ENCODE results near the gene USP37. TPM values are rescaled to one million over a fixed set of nuclear protein-coding genes. Genes with fewer than 3 reads are reported as not detected.

Gene USP37
- total and polyA plus RNA-seq, 2 of the 13 experiments (the other 11 are each of a cell fraction or from before 2014, with no cell fraction given): 6.5 to 30.6 TPM

DNA sequence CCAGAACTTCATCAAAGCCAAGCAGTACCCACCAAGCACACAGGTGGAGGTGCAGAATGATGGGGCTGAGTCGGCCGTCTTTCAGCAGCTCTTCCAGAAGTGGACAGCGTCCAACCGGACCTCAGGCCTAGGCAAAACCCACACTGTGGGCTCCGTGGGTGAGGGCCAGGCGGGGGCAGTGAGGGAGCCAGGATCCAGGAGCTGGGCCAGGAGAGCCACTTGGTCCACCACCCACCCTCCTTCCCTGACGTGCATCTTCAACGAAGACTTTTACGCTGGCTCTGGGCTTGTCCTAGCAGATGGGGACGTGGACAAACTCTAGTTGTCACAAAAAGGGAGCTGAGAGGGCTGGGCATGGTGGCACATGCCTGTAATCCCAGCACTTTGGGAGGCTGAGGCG lies 137.4 kb downstream of the USP37 start:
- in situ Hi-C loops (cut with HindIII; ENCODE audit: extremely low pct_ligation_motif_present, low pct_unique_long_range_greater_than_20kb) (no loop called here), intact Hi-C loops (cut with micrococcal nuclease; ENCODE audit: unreplicated experiment) (no loop called here)
- DNase-seq (ENCODE audit: low spot score) (no peak), FAIRE-seq (no peak), ATAC-seq (no peak; the same call in 2 of the 3 replicates)
- POLR2A ChIA-PET: interaction anchor here (0.7 to 6.3 kb wide), 5 partner anchors 10 to 25 kb away, joined by 3 to 59 read pairs (median 7); partner anchors contain the start of gene VIL1
- Histone ChIP-seq H3K9ac (ENCODE audit: insufficient read depth, low read depth, low read length) (no peak overlapping the region), H2AFZ (ENCODE audit: low read length) (no peak overlapping the region), H3K4me1 (ENCODE audit: insufficient read depth, low read length) (peaks cover 17% of the 10 kb centered on the region), H3K27ac (ENCODE audit: extremely low read length, insufficient read depth, low read length) (no peak overlapping the region), H4K20me1 (ENCODE audit: insufficient read depth, low read length) (no peaks in the 10 kb centered on the region), H3K79me2 (ENCODE audit: insufficient read depth, low read length) (no peaks in the 10 kb centered on the region), H3K36me3 (replicated peaks in 1 of 2; ENCODE audit: control insufficient read depth in 1 of 2, insufficient read depth in 2 of 2, low read length in 2 of 2) (peaks cover 48 to 71% of the 10 kb centered on the region in 2 experiments), H3K4me3 (replicated peaks in 1 of 3; ENCODE audit: insufficient read depth in 1 of 3, low read depth in 2 of 3, low read length in 3 of 3) (no peak overlapping the region), H3K27me3 (ENCODE audit: control insufficient read depth in 1 of 2, insufficient read depth in 2 of 2, low read length in 2 of 2) (no peaks in the 10 kb centered on the region), H3K9me3 (ENCODE audit: low read length) (no peaks in the 10 kb centered on the region), H3K4me2 (ENCODE audit: low read depth, low read length) (no peak overlapping the region)
- BruUV-seq (replicated peaks): no TSS peak
- 98% methylated on average over 10 of the region's 11 CpGs for WGBS (ENCODE audit: low lambda C conversion rate)
- CTCF ChIA-PET (ENCODE audit: low intra/inter-chr PET ratio, low total read pairs): no interaction called here
- TF ChIP-seq GABPB1 (CRISPR knock-in tag; IDR thresholded peaks at IDR 0.05): no peak
- TF ChIP-seq NR3C1 (CRISPR knock-in tag; IDR thresholded peaks at IDR 0.05): no peak
- TF ChIP-seq, protein P1, sequence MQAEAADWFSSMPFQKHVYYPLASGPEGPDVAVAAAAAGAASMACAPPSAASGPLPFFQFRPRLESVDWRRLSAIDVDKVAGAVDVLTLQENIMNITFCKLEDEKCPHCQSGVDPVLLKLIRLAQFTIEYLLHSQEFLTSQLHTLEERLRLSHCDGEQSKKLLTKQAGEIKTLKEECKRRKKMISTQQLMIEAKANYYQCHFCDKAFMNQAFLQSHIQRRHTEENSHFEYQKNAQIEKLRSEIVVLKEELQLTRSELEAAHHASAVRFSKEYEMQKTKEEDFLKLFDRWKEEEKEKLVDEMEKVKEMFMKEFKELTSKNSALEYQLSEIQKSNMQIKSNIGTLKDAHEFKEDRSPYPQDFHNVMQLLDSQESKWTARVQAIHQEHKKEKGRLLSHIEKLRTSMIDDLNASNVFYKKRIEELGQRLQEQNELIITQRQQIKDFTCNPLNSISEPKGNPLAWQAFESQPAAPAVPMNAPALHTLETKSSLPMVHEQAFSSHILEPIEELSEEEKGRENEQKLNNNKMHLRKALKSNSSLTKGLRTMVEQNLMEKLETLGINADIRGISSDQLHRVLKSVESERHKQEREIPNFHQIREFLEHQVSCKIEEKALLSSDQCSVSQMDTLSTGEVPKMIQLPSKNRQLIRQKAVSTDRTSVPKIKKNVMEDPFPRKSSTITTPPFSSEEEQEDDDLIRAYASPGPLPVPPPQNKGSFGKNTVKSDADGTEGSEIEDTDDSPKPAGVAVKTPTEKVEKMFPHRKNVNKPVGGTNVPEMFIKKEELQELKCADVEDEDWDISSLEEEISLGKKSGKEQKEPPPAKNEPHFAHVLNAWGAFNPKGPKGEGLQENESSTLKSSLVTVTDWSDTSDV (CRISPR knock-in tag; IDR thresholded peaks at IDR 0.05): no peak
- TF ChIP-seq GLI4 (CRISPR knock-in tag; IDR thresholded peaks at IDR 0.05; ENCODE audit: borderline replicate concordance): no peak
- TF ChIP-seq SP1 (IDR thresholded peaks at IDR 0.05): no peak
- no peak for TF ChIP-seq SP1 (CRISPR knock-in tag; IDR thresholded peaks at IDR 0.05)
- TF ChIP-seq, protein P2, sequence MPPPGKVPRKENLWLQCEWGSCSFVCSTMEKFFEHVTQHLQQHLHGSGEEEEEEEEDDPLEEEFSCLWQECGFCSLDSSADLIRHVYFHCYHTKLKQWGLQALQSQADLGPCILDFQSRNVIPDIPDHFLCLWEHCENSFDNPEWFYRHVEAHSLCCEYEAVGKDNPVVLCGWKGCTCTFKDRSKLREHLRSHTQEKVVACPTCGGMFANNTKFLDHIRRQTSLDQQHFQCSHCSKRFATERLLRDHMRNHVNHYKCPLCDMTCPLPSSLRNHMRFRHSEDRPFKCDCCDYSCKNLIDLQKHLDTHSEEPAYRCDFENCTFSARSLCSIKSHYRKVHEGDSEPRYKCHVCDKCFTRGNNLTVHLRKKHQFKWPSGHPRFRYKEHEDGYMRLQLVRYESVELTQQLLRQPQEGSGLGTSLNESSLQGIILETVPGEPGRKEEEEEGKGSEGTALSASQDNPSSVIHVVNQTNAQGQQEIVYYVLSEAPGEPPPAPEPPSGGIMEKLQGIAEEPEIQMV (CRISPR knock-in tag; IDR thresholded peaks at IDR 0.05; ENCODE audit: low read depth): no peak
- TF ChIP-seq, protein P3, sequence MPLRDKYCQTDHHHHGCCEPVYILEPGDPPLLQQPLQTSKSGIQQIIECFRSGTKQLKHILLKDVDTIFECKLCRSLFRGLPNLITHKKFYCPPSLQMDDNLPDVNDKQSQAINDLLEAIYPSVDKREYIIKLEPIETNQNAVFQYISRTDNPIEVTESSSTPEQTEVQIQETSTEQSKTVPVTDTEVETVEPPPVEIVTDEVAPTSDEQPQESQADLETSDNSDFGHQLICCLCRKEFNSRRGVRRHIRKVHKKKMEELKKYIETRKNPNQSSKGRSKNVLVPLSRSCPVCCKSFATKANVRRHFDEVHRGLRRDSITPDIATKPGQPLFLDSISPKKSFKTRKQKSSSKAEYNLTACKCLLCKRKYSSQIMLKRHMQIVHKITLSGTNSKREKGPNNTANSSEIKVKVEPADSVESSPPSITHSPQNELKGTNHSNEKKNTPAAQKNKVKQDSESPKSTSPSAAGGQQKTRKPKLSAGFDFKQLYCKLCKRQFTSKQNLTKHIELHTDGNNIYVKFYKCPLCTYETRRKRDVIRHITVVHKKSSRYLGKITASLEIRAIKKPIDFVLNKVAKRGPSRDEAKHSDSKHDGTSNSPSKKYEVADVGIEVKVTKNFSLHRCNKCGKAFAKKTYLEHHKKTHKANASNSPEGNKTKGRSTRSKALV (CRISPR knock-in tag; IDR thresholded peaks at IDR 0.05): no peak
- TF ChIP-seq, protein P4, sequence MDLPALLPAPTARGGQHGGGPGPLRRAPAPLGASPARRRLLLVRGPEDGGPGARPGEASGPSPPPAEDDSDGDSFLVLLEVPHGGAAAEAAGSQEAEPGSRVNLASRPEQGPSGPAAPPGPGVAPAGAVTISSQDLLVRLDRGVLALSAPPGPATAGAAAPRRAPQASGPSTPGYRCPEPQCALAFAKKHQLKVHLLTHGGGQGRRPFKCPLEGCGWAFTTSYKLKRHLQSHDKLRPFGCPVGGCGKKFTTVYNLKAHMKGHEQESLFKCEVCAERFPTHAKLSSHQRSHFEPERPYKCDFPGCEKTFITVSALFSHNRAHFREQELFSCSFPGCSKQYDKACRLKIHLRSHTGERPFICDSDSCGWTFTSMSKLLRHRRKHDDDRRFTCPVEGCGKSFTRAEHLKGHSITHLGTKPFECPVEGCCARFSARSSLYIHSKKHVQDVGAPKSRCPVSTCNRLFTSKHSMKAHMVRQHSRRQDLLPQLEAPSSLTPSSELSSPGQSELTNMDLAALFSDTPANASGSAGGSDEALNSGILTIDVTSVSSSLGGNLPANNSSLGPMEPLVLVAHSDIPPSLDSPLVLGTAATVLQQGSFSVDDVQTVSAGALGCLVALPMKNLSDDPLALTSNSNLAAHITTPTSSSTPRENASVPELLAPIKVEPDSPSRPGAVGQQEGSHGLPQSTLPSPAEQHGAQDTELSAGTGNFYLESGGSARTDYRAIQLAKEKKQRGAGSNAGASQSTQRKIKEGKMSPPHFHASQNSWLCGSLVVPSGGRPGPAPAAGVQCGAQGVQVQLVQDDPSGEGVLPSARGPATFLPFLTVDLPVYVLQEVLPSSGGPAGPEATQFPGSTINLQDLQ (CRISPR knock-in tag; IDR thresholded peaks at IDR 0.05): no peak
- no peak for TF ChIP-seq ZNF547 (CRISPR knock-in tag; IDR thresholded peaks at IDR 0.05)
- TF ChIP-seq, protein P5, sequence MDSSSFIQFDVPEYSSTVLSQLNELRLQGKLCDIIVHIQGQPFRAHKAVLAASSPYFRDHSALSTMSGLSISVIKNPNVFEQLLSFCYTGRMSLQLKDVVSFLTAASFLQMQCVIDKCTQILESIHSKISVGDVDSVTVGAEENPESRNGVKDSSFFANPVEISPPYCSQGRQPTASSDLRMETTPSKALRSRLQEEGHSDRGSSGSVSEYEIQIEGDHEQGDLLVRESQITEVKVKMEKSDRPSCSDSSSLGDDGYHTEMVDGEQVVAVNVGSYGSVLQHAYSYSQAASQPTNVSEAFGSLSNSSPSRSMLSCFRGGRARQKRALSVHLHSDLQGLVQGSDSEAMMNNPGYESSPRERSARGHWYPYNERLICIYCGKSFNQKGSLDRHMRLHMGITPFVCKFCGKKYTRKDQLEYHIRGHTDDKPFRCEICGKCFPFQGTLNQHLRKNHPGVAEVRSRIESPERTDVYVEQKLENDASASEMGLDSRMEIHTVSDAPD (CRISPR knock-in tag; IDR thresholded peaks at IDR 0.05): no peak
- TF ChIP-seq ATRX (CRISPR knock-in tag; IDR thresholded peaks at IDR 0.05; ENCODE audit: borderline replicate concordance): no peak
- TF ChIP-seq, protein P6, sequence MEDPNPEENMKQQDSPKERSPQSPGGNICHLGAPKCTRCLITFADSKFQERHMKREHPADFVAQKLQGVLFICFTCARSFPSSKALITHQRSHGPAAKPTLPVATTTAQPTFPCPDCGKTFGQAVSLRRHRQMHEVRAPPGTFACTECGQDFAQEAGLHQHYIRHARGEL (CRISPR knock-in tag; IDR thresholded peaks at IDR 0.05): no peak
- no peak for TF ChIP-seq SALL2 (CRISPR knock-in tag; IDR thresholded peaks at IDR 0.05)

Data from HepG2 (cell line).